HTR-8/SVneo (cell line): ENCODE measurements around the gene CERS6.
"Not testable (repeated sequence)": the region's sequence is repeated elsewhere in the genome, so short reads cannot be mapped to it uniquely, and the experiment has no call there.

Source experiments
- DNase-seq: peaks from one replicate; pipeline ENCODE4 v3.0.0; 2011; ENCODE audit warnings: low spot score, mixed read lengths; ENCODE audit not compliant: insufficient read length
- FAIRE-seq: peaks from 2 replicates; lab custom pipeline; 2011; peaks lifted over from hg19 to GRCh38; lab: Jason Lieb, UNC

Gene CERS6

DNA sequence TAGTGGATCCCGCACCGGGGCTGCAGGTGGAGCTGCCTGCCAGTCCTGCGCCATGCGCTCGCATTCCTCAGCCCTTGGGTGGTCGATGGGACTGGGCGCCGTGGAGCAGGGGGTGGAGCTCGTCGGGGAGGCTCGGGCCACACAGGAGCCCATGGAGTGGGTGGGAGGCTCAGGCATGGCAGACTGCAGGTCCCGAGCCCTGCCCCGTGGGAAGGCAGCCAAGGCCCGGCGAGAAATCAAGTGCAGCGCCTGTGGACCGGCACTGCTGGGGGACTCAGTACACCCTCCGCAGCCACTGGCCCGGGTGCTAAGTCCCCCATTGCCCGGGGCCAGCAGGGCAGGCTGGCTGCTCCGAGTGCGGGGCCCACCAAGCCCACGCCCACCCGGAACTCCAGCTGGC, 201.3 kb downstream of the CERS6 start:
- not testable (repeated sequence) for DNase-seq, FAIRE-seq

- no peak for DNase-seq
These were observed 202.6 kb downstream of the CERS6 start for GRCh38 chr2:168658706-168659105.

GRCh38 chr2:168660870-168661862, 205.1 kb downstream of the CERS6 start:
- DNase-seq (no peak), FAIRE-seq (no peak)

More at GRCh38 chr2:168658706-168659105, 202.6 kb downstream of the CERS6 start:
- no peak for FAIRE-seq

DNA sequence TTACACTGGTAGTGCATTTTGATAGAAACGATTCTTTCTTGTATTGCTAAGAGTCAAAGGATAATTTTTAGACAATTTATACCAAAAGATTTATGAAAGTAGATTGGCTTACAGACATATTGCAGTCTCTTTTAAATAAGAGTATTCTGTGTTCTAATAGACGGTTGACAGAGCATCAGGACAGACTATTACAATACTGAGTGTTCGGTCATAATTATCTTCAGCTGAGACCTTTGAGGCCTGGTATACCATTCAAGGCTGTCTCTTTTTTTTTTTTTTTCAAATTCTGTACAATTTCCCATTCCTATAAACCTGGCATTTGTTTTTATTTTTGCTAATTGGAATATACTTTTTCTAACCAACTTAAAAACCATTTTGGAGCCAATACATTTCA, 205.8 kb downstream of the CERS6 start:
- no peak for DNase-seq
- FAIRE-seq: no peak

- no peak for DNase-seq
- FAIRE-seq: no peak
These were observed 206.7 kb downstream of the CERS6 start for GRCh38 chr2:168662651-168663208.

DNA sequence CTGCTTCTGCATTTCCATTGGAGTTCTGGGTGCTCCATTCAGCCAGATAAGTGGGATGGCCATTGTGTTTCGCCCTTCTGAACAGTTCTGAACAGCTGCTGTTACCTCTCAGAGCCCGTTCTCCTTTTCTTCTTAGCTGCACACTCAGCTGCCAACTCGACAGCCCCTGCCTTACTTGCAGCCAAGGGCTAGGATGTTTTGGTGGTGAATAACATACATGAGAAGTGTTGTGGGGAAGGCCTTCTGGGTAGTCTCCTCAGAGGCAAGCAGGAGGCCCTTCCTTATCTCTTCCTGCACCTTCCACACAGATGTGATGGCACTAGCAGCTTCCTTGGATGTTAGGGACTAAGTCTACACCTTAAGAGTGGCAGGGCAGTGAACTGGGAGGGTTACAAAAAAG, 207.9 kb downstream of the CERS6 start:
- no peak for DNase-seq
- FAIRE-seq: no peak

DNA sequence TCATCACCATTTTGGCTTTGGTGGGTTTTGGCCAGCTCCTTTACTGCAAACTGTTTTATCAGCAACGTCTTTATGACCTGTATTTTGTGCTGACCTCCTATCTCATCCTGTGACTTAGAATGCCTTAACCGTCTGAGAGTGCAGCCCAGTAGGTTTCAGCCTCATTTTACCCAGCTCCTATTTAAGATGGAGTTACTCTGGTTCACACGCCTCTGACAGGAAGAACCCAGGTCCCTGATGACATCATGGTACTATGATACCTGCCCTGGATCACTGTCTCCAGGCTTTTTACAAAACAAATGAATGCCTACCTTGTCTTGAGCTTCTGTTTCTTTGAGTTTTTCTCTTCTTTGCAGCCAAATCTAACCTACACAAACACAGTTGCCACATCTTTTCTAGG, 208.6 kb downstream of the CERS6 start:
- not testable (repeated sequence) for DNase-seq, FAIRE-seq

DNA sequence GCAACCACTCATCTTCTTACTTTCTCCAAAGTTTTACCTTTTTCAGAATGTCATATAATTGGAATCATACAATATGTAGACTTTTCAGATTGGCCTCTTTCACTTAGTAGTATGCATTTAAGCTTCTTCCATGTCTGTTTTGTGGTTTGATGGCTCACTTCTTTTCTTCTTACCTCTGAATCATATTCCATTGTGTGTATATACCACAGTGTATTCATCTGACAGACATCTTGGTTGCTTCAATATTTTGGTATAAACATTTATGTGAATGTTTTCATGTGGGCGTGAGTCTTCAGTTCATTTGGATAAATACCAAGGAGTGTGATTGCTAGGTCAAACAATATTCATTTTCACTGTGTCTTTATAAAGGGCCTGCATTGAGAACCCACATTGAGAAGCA, 210.3 kb downstream of the CERS6 start:
- FAIRE-seq: no peak

GRCh38 chr2:168667156-168667555, 211.1 kb downstream of the CERS6 start:
- DNase-seq: no peak
- no peak for FAIRE-seq

More for the DNA sequence above, 210.3 kb downstream of the CERS6 start:
- no peak for DNase-seq

GRCh38 chr2:168669151-168669550, 213.1 kb downstream of the CERS6 start:
- DNase-seq (no peak), FAIRE-seq (no peak)

GRCh38 chr2:168670478-168670877, 214.4 kb downstream of the CERS6 start:
- no peak for FAIRE-seq
- DNase-seq: no peak

- DNase-seq (no peak), FAIRE-seq (peak; percentile 4)
These were observed 215.9 kb downstream of the CERS6 start for GRCh38 chr2:168671932-168672331.

DNA sequence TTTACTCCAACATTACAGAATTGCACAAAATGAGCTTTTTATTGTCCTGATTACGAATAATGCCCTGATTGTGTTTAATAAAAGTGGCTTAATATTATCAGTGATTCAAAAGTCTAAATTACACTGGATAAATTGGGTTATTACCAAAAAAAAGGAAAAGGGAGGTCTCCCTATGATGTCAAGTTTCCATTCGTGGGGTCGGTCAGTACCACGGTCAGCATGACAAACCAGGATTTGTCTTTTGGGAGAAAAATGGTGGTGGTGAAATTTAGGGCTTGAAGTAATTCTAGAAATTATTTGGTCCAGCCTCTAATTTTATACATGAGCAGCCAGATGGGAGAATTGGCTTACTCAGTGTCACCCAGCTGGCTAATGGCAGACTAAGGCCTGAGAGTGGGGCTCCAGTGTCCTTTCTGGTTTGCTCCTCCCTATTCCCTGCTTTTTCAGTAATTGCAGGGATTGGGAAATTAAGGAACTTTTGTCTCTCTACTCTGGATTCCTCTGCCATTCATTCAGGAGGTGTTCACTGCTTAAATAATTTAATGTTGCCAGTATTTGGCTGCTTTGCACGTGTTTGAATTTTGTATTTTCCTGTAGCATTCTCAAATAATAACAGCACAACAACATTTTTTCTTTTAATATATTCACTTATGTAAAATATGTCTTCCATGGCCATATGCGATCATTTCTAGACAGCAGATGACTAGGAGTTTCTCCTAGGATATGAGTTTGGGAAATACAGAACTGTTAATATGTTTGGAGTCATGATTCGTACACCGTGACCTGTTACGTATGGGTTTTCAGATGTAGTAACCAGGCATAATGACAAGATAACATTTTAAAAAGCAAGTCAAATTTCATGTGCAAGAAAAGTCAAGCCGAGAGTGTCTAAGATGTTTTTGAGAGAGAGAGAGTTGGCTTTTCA, 217.5 kb downstream of the CERS6 start:
- FAIRE-seq: no peak
- DNase-seq: no peak

DNA sequence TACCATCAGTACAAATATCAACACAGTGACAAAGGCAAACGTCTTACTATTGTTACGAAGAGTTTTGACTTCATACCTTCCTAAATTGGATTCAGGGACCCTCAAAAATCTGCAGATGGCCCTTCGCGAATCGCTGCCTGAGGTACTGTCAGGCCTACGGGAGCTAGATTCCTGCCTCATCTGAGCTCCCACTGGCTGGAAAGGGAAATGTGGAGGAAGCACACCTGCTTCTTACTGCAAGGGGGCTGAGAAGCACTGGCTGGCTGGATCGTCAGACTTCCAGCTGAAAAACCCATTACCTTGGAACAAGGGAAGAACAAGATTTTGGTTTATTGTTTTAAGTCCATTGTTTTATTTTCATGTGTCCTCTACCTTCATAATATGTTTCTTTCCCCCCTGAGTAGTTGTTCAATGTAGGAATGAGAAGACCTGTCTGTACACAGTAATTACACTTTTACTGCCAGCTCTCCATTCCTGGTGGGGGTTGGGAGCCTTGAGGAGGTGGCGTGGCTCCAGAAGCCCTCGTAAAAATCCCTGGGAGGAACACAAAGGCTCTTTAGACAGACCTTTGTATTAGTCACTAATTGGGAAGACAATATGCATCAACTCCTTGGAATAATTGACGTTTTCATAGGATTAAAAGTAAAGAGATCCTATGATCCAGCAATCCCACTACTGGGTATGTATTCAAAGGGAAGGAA, 222.2 kb downstream of the CERS6 start:
- DNase-seq: no peak
- no peak for FAIRE-seq

GRCh38 chr2:168679081-168679480, 223.0 kb downstream of the CERS6 start:
- FAIRE-seq (no peak), DNase-seq (no peak)

- no peak for FAIRE-seq
- no peak for DNase-seq
These were observed 223.8 kb downstream of the CERS6 start for GRCh38 chr2:168679741-168680310.

DNA sequence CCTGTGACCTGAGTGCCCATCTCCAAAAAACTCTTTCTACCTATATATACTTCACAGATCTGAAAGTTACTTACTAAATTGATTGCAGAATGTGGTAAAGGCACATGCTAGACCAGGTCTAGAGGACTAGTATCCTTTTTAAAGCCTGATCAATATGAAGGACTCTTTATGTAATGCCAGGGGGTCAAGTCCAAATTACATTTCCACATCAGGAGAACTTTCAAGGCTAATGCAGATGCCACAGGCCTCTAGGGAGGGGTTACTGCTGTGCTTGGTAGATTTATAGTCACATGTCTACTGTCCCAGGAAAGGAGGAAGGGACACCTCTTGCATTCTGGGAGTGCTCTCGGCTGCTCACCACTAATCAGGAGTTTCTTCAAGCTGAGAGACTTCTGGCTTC, 227.9 kb downstream of the CERS6 start:
- FAIRE-seq: no peak
- DNase-seq: no peak

- FAIRE-seq: no peak
These were observed 229.0 kb downstream of the CERS6 start for GRCh38 chr2:168684921-168685599.

More at GRCh38 chr2:168684921-168685599, 229.0 kb downstream of the CERS6 start:
- no peak for DNase-seq
